WTC11 (cell line): Measurements from ENCODE around the gene AGBL4. TPM values are rescaled to one million over a fixed set of nuclear protein-coding genes. Genes with fewer than 3 reads are reported as not detected.

ENCODE experiments used
- ATAC-seq: fragments of 200-7000 bp; cut with Tn5 transposase; 2 replicates; pipeline ENCODE4 v1.10.0; 2021; ENCODE audit warnings: mild to moderate bottlenecking, moderate library complexity
- CTCF ChIA-PET: fragments of 300-600 bp; sonication (Branson Sonifier 250); formaldehyde crosslinking; loops from one replicate; lab custom pipeline; 2021; ENCODE audit warnings: antibody characterized with exemption; lab: Charles Lee
- POLR2A ChIA-PET: fragments of 350-600 bp; sonication (Branson Sonifier 250); formaldehyde crosslinking; loops from one replicate; lab custom pipeline; 2021; ENCODE audit warnings: antibody characterized with exemption; lab: Charles Lee
- DNase-seq: peaks from one replicate; pipeline ENCODE4 v3.0.0; 2021; ENCODE audit warnings: low spot score
- H3K27ac Mint-ChIP-seq: 2 replicates; pipeline ENCODE4 v1.8.0; 2021; ENCODE audit warnings: mixed read lengths
- H3K27me3 Mint-ChIP-seq: 2 replicates; pipeline ENCODE4 v1.8.0; 2021; ENCODE audit warnings: low read depth, mild to moderate bottlenecking, moderate library complexity, mixed read lengths
- H3K36me3 Mint-ChIP-seq: 2 replicates; pipeline ENCODE4 v1.8.0; 2021; ENCODE audit warnings: mixed read lengths
- H3K4me1 Mint-ChIP-seq: 2 replicates; pipeline ENCODE4 v1.8.0; 2022; ENCODE audit warnings: mixed read lengths
- H3K4me3 Mint-ChIP-seq: 2 replicates; pipeline ENCODE4 v1.8.0; 2021; ENCODE audit warnings: mild to moderate bottlenecking, moderate library complexity, mixed read lengths
- H3K9me3 Mint-ChIP-seq: 2 replicates; pipeline ENCODE4 v1.8.0; 2021; ENCODE audit warnings: mixed read lengths
- ATF1 ChIP-seq: sonication (generic); formaldehyde crosslinking; IDR thresholded peaks from 2 replicates; pipeline ENCODE4 v1.8.1; 2023; ENCODE audit warnings: mild to moderate bottlenecking, moderate library complexity, missing genetic modification reagents
- CREB1 ChIP-seq: sonication (generic); formaldehyde crosslinking; IDR thresholded peaks from 2 replicates; pipeline ENCODE4 v1.8.0; 2023; ENCODE audit warnings: mild to moderate bottlenecking, missing genetic modification reagents
- ELF4 ChIP-seq: sonication (generic); formaldehyde crosslinking; IDR thresholded peaks from 2 replicates; pipeline ENCODE4 v1.8.1; 2022; ENCODE audit warnings: low read depth, mild to moderate bottlenecking, moderate library complexity, missing genetic modification reagents
- ESRRA ChIP-seq: sonication (generic); formaldehyde crosslinking; IDR thresholded peaks from 2 replicates; pipeline ENCODE4 v1.8.1; 2022; ENCODE audit warnings: mild to moderate bottlenecking, missing genetic modification reagents, borderline replicate concordance
- FOXP1 ChIP-seq: sonication (generic); formaldehyde crosslinking; IDR thresholded peaks from 2 replicates; pipeline ENCODE4 v1.8.0; 2022; ENCODE audit warnings: missing genetic modification reagents, mild to moderate bottlenecking, moderate library complexity, borderline replicate concordance
- GABPB1 ChIP-seq: sonication (generic); formaldehyde crosslinking; IDR thresholded peaks from 2 replicates; pipeline ENCODE4 v1.8.1; 2023; ENCODE audit warnings: mild to moderate bottlenecking, missing genetic modification reagents
- JUN ChIP-seq: sonication (generic); formaldehyde crosslinking; IDR thresholded peaks from 2 replicates; pipeline ENCODE4 v1.8.0; 2023; ENCODE audit warnings: mild to moderate bottlenecking, missing genetic modification reagents
- MXD4 ChIP-seq: fragments of 250-450 bp; sonication (Bioruptor Pico); IDR thresholded peaks from 2 replicates; pipeline ENCODE4 v1.8.0; 2021; ENCODE audit warnings: mild to moderate bottlenecking, moderate library complexity, borderline replicate concordance
- NFE2L1 ChIP-seq: sonication (generic); formaldehyde crosslinking; IDR thresholded peaks from 2 replicates; pipeline ENCODE4 v1.8.1; 2023; ENCODE audit warnings: missing genetic modification reagents
- OVOL2 ChIP-seq: fragments of 250-450 bp; sonication (Bioruptor Pico); IDR thresholded peaks from 2 replicates; pipeline ENCODE4 v1.9.0; 2021; ENCODE audit warnings: mild to moderate bottlenecking, borderline replicate concordance
- RORB ChIP-seq: fragments of 250-450 bp; sonication (Bioruptor Pico); IDR thresholded peaks from 2 replicates; pipeline ENCODE4 v1.9.0; 2021; ENCODE audit warnings: mild to moderate bottlenecking
- SMAD3 ChIP-seq: sonication (generic); formaldehyde crosslinking; IDR thresholded peaks from 2 replicates; pipeline ENCODE4 v1.8.0; 2022; ENCODE audit warnings: missing genetic modification reagents, mild to moderate bottlenecking, borderline replicate concordance
- SMAD4 ChIP-seq: sonication (generic); formaldehyde crosslinking; IDR thresholded peaks from 2 replicates; pipeline ENCODE4 v1.8.0; 2022; ENCODE audit warnings: mild to moderate bottlenecking, missing genetic modification reagents
- SP1 ChIP-seq: sonication (generic); formaldehyde crosslinking; conservative IDR thresholded peaks from 2 replicates; pipeline ENCODE4 v1.8.1; 2022; ENCODE audit warnings: missing genetic modification reagents
- TEAD4 ChIP-seq: sonication (generic); formaldehyde crosslinking; IDR thresholded peaks from 2 replicates; pipeline ENCODE4 v1.8.0; 2022; ENCODE audit warnings: mild to moderate bottlenecking, missing genetic modification reagents
- TP53 ChIP-seq: sonication (generic); formaldehyde crosslinking; IDR thresholded peaks from 2 replicates; pipeline ENCODE4 v1.8.1; 2023; ENCODE audit warnings: mild to moderate bottlenecking, missing genetic modification reagents
- ZNF121 ChIP-seq: sonication (generic); formaldehyde crosslinking; IDR thresholded peaks from 2 replicates; pipeline ENCODE4 v1.8.0; 2023; ENCODE audit warnings: missing genetic modification reagents
- ZNF263 ChIP-seq: sonication (generic); formaldehyde crosslinking; IDR thresholded peaks from 2 replicates; pipeline ENCODE4 v1.8.1; 2022; ENCODE audit warnings: low read depth, mild to moderate bottlenecking, moderate library complexity, missing genetic modification reagents
- ZNF317 ChIP-seq: sonication (generic); formaldehyde crosslinking; IDR thresholded peaks from 2 replicates; pipeline ENCODE4 v1.8.1; 2023; ENCODE audit warnings: low read depth, mild to moderate bottlenecking, moderate library complexity, missing genetic modification reagents, borderline replicate concordance
- ZNF416 ChIP-seq: fragments of 250-450 bp; sonication (Bioruptor Pico); IDR thresholded peaks from 2 replicates; pipeline ENCODE4 v1.9.0; 2021; ENCODE audit warnings: mild to moderate bottlenecking, inconsistent platforms
- ZNF671 ChIP-seq: fragments of 250-450 bp; sonication (Bioruptor Pico); IDR thresholded peaks from 2 replicates; pipeline ENCODE4 v1.8.0; 2021; ENCODE audit warnings: mild to moderate bottlenecking
- total RNA-seq: library from RNA; stranded (reverse); gene quantifications from 3 replicates; pipeline ENCODE4 v1.2.3, GENCODE V29; 2021
- TF ChIP-seq, protein P1 (sequence below): sonication (generic); formaldehyde crosslinking; IDR thresholded peaks from 2 replicates; pipeline ENCODE4 v1.8.1; 2022; ENCODE audit warnings: missing genetic modification reagents, borderline replicate concordance
- TF ChIP-seq, protein P2 (sequence below): sonication (generic); formaldehyde crosslinking; IDR thresholded peaks from 2 replicates; pipeline ENCODE4 v1.8.0; 2023; ENCODE audit warnings: mild to moderate bottlenecking, missing genetic modification reagents
- TF ChIP-seq, protein P3 (sequence below): fragments of 250-450 bp; sonication (Bioruptor Pico); IDR thresholded peaks from 2 replicates; pipeline ENCODE4 v1.8.0; 2021; ENCODE audit warnings: mild to moderate bottlenecking
- TF ChIP-seq, protein P4 (sequence below): sonication (generic); formaldehyde crosslinking; IDR thresholded peaks from 2 replicates; pipeline ENCODE4 v1.8.1; 2023; ENCODE audit warnings: mild to moderate bottlenecking, missing genetic modification reagents, borderline replicate concordance
- TF ChIP-seq, protein P5 (sequence below): sonication (generic); formaldehyde crosslinking; IDR thresholded peaks from 2 replicates; pipeline ENCODE4 v1.8.1; 2022; ENCODE audit warnings: low read depth, mild to moderate bottlenecking, moderate library complexity, missing genetic modification reagents, borderline replicate concordance

Gene AGBL4
- total RNA-seq, 1 experiment from 2014 or later: 0.87 TPM

DNA sequence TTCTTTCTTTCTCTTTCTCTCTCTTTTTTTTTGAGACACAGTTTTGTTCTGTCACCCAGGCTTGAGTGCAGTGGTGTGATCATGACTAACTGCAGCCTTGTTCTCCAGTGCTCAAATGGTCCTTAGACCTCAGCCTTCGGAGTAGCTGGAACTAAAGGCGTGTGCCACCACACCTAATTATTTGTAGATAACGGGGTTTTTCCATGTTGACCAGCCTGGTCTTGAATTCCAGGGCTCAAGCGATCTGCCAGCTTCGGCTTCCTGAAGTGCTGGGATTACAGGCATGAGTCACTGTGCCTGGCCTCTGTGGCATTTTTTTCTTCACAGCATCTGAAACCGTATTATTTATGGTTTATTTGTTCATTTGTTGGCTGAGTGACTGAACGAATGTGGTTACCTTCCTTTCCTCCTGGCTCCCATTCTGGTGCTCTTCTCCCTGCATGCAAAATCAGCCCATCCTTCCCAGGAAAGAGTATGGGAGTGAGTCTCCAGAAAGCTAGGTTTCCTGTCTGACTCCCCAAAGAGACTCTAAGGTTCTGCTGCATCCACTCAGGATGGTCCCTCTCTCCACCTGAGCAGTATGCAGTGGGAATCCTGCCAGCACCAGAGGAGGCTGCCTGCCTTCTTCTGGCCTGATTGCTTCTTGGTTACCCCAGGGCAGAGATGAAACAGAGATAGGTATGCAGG is 1092.1 kb downstream of the AGBL4 start:
- H3K4me3 Mint-ChIP-seq: no peak overlapping the region
- H3K27me3 Mint-ChIP-seq: peaks cover 6% of the 10 kb centered on the region
- CTCF ChIA-PET: no interaction called here
- no peaks in the 10 kb centered on the region for H3K36me3 Mint-ChIP-seq
- DNase-seq (no peak), ATAC-seq (no peak; the same call in 1 of the 2 replicates)
- H3K27ac Mint-ChIP-seq: no peak overlapping the region; the same call in 1 of the 2 replicates
- POLR2A ChIA-PET: no interaction called here
- peaks cover 11% of the 10 kb centered on the region for H3K4me1 Mint-ChIP-seq
- TF ChIP-seq ZNF121 (CRISPR knock-in tag) (no peak), ATF1 (CRISPR knock-in tag) (no peak), OVOL2 (CRISPR knock-in tag) (no peak), GABPB1 (CRISPR knock-in tag) (no peak), ZNF671 (CRISPR knock-in tag) (no peak), ZNF317 (CRISPR knock-in tag) (no peak), TP53 (CRISPR knock-in tag) (no peak), SMAD3 (no peak), MXD4 (CRISPR knock-in tag) (no peak), NFE2L1 (CRISPR knock-in tag) (no peak)
- TF ChIP-seq, protein P1, sequence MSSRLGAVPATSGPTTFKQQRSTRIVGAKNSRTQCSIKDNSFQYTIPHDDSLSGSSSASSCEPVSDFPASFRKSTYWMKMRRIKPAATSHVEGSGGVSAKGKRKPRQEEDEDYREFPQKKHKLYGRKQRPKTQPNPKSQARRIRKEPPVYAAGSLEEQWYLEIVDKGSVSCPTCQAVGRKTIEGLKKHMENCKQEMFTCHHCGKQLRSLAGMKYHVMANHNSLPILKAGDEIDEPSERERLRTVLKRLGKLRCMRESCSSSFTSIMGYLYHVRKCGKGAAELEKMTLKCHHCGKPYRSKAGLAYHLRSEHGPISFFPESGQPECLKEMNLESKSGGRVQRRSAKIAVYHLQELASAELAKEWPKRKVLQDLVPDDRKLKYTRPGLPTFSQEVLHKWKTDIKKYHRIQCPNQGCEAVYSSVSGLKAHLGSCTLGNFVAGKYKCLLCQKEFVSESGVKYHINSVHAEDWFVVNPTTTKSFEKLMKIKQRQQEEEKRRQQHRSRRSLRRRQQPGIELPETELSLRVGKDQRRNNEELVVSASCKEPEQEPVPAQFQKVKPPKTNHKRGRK: no peak
- TF ChIP-seq, protein P2, sequence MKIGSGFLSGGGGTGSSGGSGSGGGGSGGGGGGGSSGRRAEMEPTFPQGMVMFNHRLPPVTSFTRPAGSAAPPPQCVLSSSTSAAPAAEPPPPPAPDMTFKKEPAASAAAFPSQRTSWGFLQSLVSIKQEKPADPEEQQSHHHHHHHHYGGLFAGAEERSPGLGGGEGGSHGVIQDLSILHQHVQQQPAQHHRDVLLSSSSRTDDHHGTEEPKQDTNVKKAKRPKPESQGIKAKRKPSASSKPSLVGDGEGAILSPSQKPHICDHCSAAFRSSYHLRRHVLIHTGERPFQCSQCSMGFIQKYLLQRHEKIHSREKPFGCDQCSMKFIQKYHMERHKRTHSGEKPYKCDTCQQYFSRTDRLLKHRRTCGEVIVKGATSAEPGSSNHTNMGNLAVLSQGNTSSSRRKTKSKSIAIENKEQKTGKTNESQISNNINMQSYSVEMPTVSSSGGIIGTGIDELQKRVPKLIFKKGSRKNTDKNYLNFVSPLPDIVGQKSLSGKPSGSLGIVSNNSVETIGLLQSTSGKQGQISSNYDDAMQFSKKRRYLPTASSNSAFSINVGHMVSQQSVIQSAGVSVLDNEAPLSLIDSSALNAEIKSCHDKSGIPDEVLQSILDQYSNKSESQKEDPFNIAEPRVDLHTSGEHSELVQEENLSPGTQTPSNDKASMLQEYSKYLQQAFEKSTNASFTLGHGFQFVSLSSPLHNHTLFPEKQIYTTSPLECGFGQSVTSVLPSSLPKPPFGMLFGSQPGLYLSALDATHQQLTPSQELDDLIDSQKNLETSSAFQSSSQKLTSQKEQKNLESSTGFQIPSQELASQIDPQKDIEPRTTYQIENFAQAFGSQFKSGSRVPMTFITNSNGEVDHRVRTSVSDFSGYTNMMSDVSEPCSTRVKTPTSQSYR (CRISPR knock-in tag): no peak
- H3K9me3 Mint-ChIP-seq: peaks cover 8% of the 10 kb centered on the region

DNA sequence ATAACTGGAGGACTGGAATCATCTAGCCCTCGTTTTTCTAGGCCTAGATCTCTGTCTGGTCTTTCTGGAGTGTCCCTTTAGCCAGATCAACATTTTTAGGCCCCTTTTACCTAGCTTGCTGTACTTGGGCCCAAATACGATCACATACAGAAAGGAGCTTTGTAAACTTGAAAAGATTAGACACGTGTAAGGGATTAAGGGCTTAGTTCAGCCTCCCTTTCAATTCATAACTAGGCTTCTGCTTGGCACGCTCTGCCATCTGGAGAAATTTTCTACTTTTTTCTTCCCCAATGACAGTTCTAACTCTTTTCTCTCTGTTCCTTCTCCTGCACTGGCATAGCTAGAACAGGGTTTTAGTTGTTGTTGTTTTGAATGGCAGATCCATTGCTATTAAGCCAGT is 1093.7 kb downstream of the AGBL4 start:
- Mint-ChIP-seq H3K9me3 (peaks cover 9% of the 10 kb centered on the region), H3K27ac (no peak overlapping the region)
- POLR2A ChIA-PET: no interaction called here
- TF ChIP-seq, protein P3, sequence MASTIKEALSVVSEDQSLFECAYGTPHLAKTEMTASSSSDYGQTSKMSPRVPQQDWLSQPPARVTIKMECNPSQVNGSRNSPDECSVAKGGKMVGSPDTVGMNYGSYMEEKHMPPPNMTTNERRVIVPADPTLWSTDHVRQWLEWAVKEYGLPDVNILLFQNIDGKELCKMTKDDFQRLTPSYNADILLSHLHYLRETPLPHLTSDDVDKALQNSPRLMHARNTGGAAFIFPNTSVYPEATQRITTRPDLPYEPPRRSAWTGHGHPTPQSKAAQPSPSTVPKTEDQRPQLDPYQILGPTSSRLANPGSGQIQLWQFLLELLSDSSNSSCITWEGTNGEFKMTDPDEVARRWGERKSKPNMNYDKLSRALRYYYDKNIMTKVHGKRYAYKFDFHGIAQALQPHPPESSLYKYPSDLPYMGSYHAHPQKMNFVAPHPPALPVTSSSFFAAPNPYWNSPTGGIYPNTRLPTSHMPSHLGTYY (CRISPR knock-in tag): no peak
- TF ChIP-seq, protein P4, sequence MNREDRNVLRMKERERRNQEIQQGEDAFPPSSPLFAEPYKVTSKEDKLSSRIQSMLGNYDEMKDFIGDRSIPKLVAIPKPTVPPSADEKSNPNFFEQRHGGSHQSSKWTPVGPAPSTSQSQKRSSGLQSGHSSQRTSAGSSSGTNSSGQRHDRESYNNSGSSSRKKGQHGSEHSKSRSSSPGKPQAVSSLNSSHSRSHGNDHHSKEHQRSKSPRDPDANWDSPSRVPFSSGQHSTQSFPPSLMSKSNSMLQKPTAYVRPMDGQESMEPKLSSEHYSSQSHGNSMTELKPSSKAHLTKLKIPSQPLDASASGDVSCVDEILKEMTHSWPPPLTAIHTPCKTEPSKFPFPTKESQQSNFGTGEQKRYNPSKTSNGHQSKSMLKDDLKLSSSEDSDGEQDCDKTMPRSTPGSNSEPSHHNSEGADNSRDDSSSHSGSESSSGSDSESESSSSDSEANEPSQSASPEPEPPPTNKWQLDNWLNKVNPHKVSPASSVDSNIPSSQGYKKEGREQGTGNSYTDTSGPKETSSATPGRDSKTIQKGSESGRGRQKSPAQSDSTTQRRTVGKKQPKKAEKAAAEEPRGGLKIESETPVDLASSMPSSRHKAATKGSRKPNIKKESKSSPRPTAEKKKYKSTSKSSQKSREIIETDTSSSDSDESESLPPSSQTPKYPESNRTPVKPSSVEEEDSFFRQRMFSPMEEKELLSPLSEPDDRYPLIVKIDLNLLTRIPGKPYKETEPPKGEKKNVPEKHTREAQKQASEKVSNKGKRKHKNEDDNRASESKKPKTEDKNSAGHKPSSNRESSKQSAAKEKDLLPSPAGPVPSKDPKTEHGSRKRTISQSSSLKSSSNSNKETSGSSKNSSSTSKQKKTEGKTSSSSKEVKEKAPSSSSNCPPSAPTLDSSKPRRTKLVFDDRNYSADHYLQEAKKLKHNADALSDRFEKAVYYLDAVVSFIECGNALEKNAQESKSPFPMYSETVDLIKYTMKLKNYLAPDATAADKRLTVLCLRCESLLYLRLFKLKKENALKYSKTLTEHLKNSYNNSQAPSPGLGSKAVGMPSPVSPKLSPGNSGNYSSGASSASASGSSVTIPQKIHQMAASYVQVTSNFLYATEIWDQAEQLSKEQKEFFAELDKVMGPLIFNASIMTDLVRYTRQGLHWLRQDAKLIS (CRISPR knock-in tag): no peak
- TF ChIP-seq TEAD4 (CRISPR knock-in tag) (no peak), CREB1 (CRISPR knock-in tag) (no peak), SMAD4 (CRISPR knock-in tag) (no peak), ZNF416 (CRISPR knock-in tag) (no peak), RORB (CRISPR knock-in tag) (no peak), ESRRA (CRISPR knock-in tag) (no peak), FOXP1 (CRISPR knock-in tag) (no peak), JUN (CRISPR knock-in tag) (no peak), ELF4 (CRISPR knock-in tag) (no peak), SP1 (no peak), ZNF263 (CRISPR knock-in tag) (no peak)
- TF ChIP-seq, protein P5, sequence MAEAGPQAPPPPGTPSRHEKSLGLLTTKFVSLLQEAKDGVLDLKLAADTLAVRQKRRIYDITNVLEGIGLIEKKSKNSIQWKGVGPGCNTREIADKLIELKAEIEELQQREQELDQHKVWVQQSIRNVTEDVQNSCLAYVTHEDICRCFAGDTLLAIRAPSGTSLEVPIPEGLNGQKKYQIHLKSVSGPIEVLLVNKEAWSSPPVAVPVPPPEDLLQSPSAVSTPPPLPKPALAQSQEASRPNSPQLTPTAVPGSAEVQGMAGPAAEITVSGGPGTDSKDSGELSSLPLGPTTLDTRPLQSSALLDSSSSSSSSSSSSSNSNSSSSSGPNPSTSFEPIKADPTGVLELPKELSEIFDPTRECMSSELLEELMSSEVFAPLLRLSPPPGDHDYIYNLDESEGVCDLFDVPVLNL (CRISPR knock-in tag): no peak

More for the DNA sequence above, 1093.7 kb downstream of the AGBL4 start:
- CTCF ChIA-PET: no interaction called here
- Mint-ChIP-seq H3K4me1 (peaks cover 11% of the 10 kb centered on the region), H3K4me3 (no peak overlapping the region), H3K27me3 (peaks cover 5% of the 10 kb centered on the region), H3K36me3 (no peaks in the 10 kb centered on the region)
- no peak for DNase-seq
- no peak for ATAC-seq
